SK-N-SH (cell line): ENCODE results near the gene KRT36. TPM values are rescaled to one million over a fixed set of nuclear protein-coding genes. Genes with fewer than 3 reads are reported as not detected.

Source experiments
- CTCF ChIA-PET: fragments of 300-600, 350-600 bp; formaldehyde crosslinking; extraction: SDS; loops from one replicate; lab custom pipeline; 2021; lab: Yijun Ruan, JAX
- POLR2A ChIA-PET: fragments of 350-600 bp; sonication (Branson Sonifier 250); formaldehyde crosslinking; extraction: SDS; loops from one replicate; lab custom pipeline; 2020; ENCODE audit warnings: antibody characterized with exemption, inconsistent platforms; lab: Yijun Ruan, JAX
- DNase-seq: peaks from one replicate; pipeline ENCODE4 v3.0.0; 2012
- H2AFZ ChIP-seq: fragments of 200-600 bp; sonication (generic); 2 replicates; pipeline ENCODE4 v1.8.1; 2016; ENCODE audit warnings: antibody characterized with exemption, mild to moderate bottlenecking, low read depth
- H3F3A ChIP-seq: fragments of 200-600 bp; sonication (generic); replicated peaks from 2 replicates; pipeline ENCODE3; 2016; ENCODE audit warnings: antibody characterized with exemption, mild to moderate bottlenecking; ENCODE audit not compliant: insufficient read depth
- H3K27ac ChIP-seq, 2 experiments: fragments of 200-500 bp in 1 of 2; fragments of 200-600 bp in 1 of 2; sonication (Bioruptor generic) in 1 of 2; sonication (generic), shearing (Covaris generic) in 1 of 2; 2 replicates each; pipeline versions ENCODE4 v1.5.1 to v1.6.1; 2014 to 2016; ENCODE audit warnings: low read depth in 2 of 2, inconsistent platforms in 1 of 2, low read length in 1 of 2, mild to moderate bottlenecking in 1 of 2, mixed read lengths in 1 of 2
- H3K27me3 ChIP-seq: fragments of 200-600 bp; sonication (generic), shearing (Covaris generic); 2 replicates; pipeline ENCODE4 v1.6.1; 2016; ENCODE audit warnings: mixed run types; ENCODE audit not compliant: insufficient read depth
- H3K36me3 ChIP-seq, 2 experiments: fragments of 200-500 bp in 1 of 2; fragments of 200-600 bp in 1 of 2; sonication (Bioruptor generic) in 1 of 2; sonication (generic) in 1 of 2; replicated peaks in 1 of 2; 2 replicates each; pipeline versions ENCODE3 to v1.5.1; 2014 to 2016; ENCODE audit warnings: low read length in 1 of 2, mild to moderate bottlenecking in 1 of 2; ENCODE audit not compliant: insufficient read depth in 2 of 2, control insufficient read depth in 1 of 2
- H3K4me1 ChIP-seq, 2 experiments: fragments of 200-500 bp in 1 of 2; fragments of 200-600 bp in 1 of 2; sonication (Bioruptor generic) in 1 of 2; sonication (generic), shearing (Covaris generic) in 1 of 2; 2 replicates each; pipeline versions ENCODE4 v1.5.1 to v1.6.1; 2014 to 2016; ENCODE audit warnings: low read depth in 1 of 2, low read length in 1 of 2, mixed run types in 1 of 2; ENCODE audit not compliant: insufficient read depth in 2 of 2, control insufficient read depth in 1 of 2
- H3K4me2 ChIP-seq: fragments of 200-600 bp; sonication (generic), shearing (Covaris generic); 2 replicates; pipeline ENCODE4 v1.6.1; 2017; ENCODE audit warnings: mixed run types
- H3K4me3 ChIP-seq, 2 experiments: fragments of 200-500 bp in 1 of 2; fragments of 200-600 bp in 1 of 2; sonication (Bioruptor generic) in 1 of 2; sonication (generic), shearing (Covaris generic) in 1 of 2; 2 replicates each; pipeline versions ENCODE4 v1.5.1 to v1.8.1; 2014 to 2016; ENCODE audit warnings: low read depth in 2 of 2, inconsistent platforms in 1 of 2, low read length in 1 of 2, mild to moderate bottlenecking in 1 of 2, mixed read lengths in 1 of 2, moderate library complexity in 1 of 2
- H3K79me2 ChIP-seq: fragments of 200-600 bp; sonication (generic); 2 replicates; pipeline ENCODE4 v1.8.1; 2017; ENCODE audit warnings: mild to moderate bottlenecking; ENCODE audit not compliant: insufficient read depth
- H3K9ac ChIP-seq: fragments of 200-600 bp; sonication (generic); 2 replicates; pipeline ENCODE4 v1.6.1; 2017; ENCODE audit warnings: mixed run types
- H3K9me2 ChIP-seq: fragments of 200-600 bp; sonication (generic); 2 replicates; pipeline ENCODE4 v1.6.1; 2017; ENCODE audit warnings: mixed run types
- H3K9me3 ChIP-seq: fragments of 200-600 bp; sonication (generic); 2 replicates; pipeline ENCODE4 v1.6.1; 2017; ENCODE audit warnings: mixed run types, mild to moderate bottlenecking, moderate library complexity
- H4K20me1 ChIP-seq: fragments of 200-600 bp; sonication (generic); 2 replicates; pipeline ENCODE4 v1.6.1; 2017; ENCODE audit warnings: mild to moderate bottlenecking, mixed run types; ENCODE audit not compliant: insufficient read depth
- EP300 ChIP-seq, 2 experiments: IDR thresholded peaks; 2 replicates each; pipeline versions ENCODE4 v1.4.0 to v1.6.1; 2012; ENCODE audit warnings: borderline replicate concordance in 1 of 2, low read depth in 1 of 2, low read length in 1 of 2
- FOSL2 ChIP-seq: IDR thresholded peaks from 2 replicates; pipeline ENCODE4 v1.4.0; 2012; ENCODE audit warnings: low read depth, mild to moderate bottlenecking, moderate library complexity, borderline replicate concordance
- JUND ChIP-seq: IDR thresholded peaks from 2 replicates; pipeline ENCODE4 v1.4.0; 2012
- NFIC ChIP-seq: IDR thresholded peaks from 2 replicates; pipeline ENCODE4 v1.4.0; 2012; ENCODE audit warnings: borderline replicate concordance
- POLR2AphosphoS5 ChIP-seq: IDR thresholded peaks from 2 replicates; pipeline ENCODE4 v1.6.1; 2012; ENCODE audit warnings: low read depth, low read length
- RAD21 ChIP-seq: IDR thresholded peaks from 2 replicates; pipeline ENCODE4 v1.6.1; 2012; ENCODE audit warnings: mild to moderate bottlenecking, low read length
- RCOR1 ChIP-seq: fragments of 150-350 bp; IDR thresholded peaks from 2 replicates; pipeline ENCODE4 v1.6.1; 2017; ENCODE audit warnings: antibody characterized with exemption, low read length
- SMC3 ChIP-seq: IDR thresholded peaks from 2 replicates; pipeline ENCODE4 v1.6.1; 2012; ENCODE audit warnings: low read depth, low read length, improper control_type of control experiment
- TCF12 ChIP-seq: IDR thresholded peaks from 2 replicates; pipeline ENCODE4 v1.4.0; 2012
- WGBS: methylation state at CpG from one replicate; pipeline ENCODE4 v1.1.6; 2017; ENCODE audit warnings: low lambda C conversion rate; 5-methylcytosine and 5-hydroxymethylcytosine counted together
- polyA plus RNA-seq, 3 experiments: library from polyadenylated mRNA; depleted of rRNA; stranded (reverse); fragments of >200 nt; gene quantifications; 2 replicates each; pipeline ENCODE4 v1.2.3, GENCODE V29; 2012
- TF ChIP-seq, protein P1 (sequence below): fragments of 150-350 bp; IDR thresholded peaks from 2 replicates; pipeline ENCODE4 v1.6.1; 2017; ENCODE audit warnings: antibody characterized with exemption, low read length, low read depth, borderline replicate concordance
- TF ChIP-seq, protein P2 (sequence below): IDR thresholded peaks from 2 replicates; pipeline ENCODE4 v1.6.1; 2012; ENCODE audit warnings: mild to moderate bottlenecking, low read depth, low read length, moderate library complexity

KRT36 gene
- polyA plus RNA-seq, 1 of the 3 experiments (the other 2 are of a cell fraction) = not detected

DNA sequence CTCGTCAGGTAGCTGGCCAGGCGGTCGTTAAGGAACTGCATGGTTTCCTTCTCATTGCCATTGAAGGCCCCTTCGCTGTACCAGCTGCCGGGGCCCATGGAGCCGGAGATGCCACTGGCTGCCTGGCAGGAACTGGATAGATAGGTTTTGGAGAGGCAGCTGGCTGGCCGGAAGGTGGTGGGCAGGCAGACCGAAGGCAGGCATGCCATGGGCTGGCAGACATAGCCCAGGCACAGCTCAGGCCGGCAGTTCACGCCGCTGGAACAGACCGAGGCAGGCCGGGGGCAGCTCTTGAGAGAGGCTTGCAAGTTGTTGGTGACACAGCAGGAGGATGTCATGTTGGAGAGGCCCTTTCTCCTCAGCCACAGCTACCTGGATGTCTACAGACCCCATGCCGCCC lies 22.7 kb downstream of the KRT36 start, which contains the start of gene KRT32:
Gene KRT32, minus strand, starts transcription at position 399 of the 400 bp plus-strand sequence. Its CDS starts 61 bp downstream, at position 338.
- Histone ChIP-seq H3K79me2 (no peaks in the 10 kb centered on the region), H4K20me1 (no peaks in the 10 kb centered on the region), H3K27me3 (no peaks in the 10 kb centered on the region), H3K9ac (no peak within 1 kb of the TSS), H3F3A (no peaks in the 10 kb centered on the region), H3K27ac (no peak within 1 kb of the TSS), H3K4me1 (peaks cover 11% of the 10 kb centered on the region in 2 experiments; a peak in 2 of 4 replicates), H3K9me2 (no peaks in the 10 kb centered on the region), H3K9me3 (no peaks in the 10 kb centered on the region; the same call in 1 of the 2 replicates), H3K36me3 (no peaks in the 10 kb centered on the region), H3K4me3 (no peak within 1 kb of the TSS), H3K4me2 (no peak within 1 kb of the TSS), H2AFZ (no peak within 1 kb of the TSS)
- TF ChIP-seq, protein P1, sequence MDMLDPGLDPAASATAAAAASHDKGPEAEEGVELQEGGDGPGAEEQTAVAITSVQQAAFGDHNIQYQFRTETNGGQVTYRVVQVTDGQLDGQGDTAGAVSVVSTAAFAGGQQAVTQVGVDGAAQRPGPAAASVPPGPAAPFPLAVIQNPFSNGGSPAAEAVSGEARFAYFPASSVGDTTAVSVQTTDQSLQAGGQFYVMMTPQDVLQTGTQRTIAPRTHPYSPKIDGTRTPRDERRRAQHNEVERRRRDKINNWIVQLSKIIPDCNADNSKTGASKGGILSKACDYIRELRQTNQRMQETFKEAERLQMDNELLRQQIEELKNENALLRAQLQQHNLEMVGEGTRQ = no peak
- no peak for TF ChIP-seq POLR2AphosphoS5
- no peak for TF ChIP-seq NFIC
- TF ChIP-seq RAD21 = no peak
- no peak for TF ChIP-seq SMC3
- POLR2A ChIA-PET = no interaction called here
- CTCF ChIA-PET = interaction anchor here (0.9 to 1.5 kb wide), 3 partner anchors 11 to 196 kb away, joined by 3 read pairs; no protein-coding TSS in a partner anchor
- no peak for DNase-seq
- 100% methylated on average over 1 of the region's 14 CpGs for WGBS

DNA sequence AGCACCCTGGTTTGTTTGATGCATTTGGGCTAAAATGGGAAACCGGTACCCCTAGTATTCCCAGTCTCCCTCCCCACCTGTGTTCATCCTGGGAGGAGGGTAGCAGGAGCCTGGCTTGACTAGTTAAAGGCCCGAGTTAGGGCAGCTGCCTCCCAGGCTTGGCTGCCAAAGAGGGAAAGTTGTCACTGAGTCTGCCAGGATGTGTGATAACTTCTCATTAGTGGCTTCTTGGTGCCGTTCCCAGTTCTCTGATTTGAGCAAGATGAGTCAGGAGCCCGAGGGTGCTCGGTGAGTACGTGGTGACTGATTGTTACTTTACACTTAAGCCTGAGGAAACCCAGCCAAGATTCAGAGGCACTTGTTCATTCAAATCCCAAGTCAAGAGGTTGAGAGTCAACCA lies 25.0 kb downstream of the KRT36 start:
- WGBS = 14% methylated on average over 5 of the region's 6 CpGs
- no peaks in the 10 kb centered on the region for H3K9me2 ChIP-seq
- H3K4me2 ChIP-seq = peak overlapping the region; percentile 41; the same call in 1 of the 2 replicates
- H3K4me1 ChIP-seq = peaks cover 11 to 17% of the 10 kb centered on the region in 2 experiments; a peak in 2 of 4 replicates
- ChIA-PET CTCF (interaction anchor here (1.2 kb wide), 1 partner anchor 84 kb away, joined by 7 read pairs; no protein-coding TSS in a partner anchor), POLR2A (no interaction called here)
- no peaks in the 10 kb centered on the region for H3K9me3 ChIP-seq
- TF ChIP-seq NFIC = peak; percentile 65
- 0 out of 4 replicates have a peak, but pooled peaks of 1 of the 2 experiments have one; percentile 33 for TF ChIP-seq EP300 (IDR thresholded peaks at IDR 0.05; ENCODE audit: borderline replicate concordance in 1 of 2, low read depth in 1 of 2, low read length in 1 of 2)
- TF ChIP-seq JUND = peak; percentile 18; the same call in 1 of the 2 replicates
- TF ChIP-seq RCOR1 = no peak
- peak; percentile 62; the same call in 1 of the 2 replicates for TF ChIP-seq FOSL2
- peak; percentile 36; the same call in 1 of the 2 replicates for TF ChIP-seq TCF12
- H3K27ac ChIP-seq = no peak overlapping the region
- no peak overlapping the region for H3K9ac ChIP-seq
- no peaks in the 10 kb centered on the region for H3K27me3 ChIP-seq
- no peak overlapping the region for H2AFZ ChIP-seq
- no peak overlapping the region for H3K4me3 ChIP-seq
- no peaks in the 10 kb centered on the region for H3F3A ChIP-seq
- no peaks in the 10 kb centered on the region for H3K79me2 ChIP-seq
- H3K36me3 ChIP-seq = no peaks in the 10 kb centered on the region
- DNase-seq = no peak
- no peaks in the 10 kb centered on the region for H4K20me1 ChIP-seq

DNA sequence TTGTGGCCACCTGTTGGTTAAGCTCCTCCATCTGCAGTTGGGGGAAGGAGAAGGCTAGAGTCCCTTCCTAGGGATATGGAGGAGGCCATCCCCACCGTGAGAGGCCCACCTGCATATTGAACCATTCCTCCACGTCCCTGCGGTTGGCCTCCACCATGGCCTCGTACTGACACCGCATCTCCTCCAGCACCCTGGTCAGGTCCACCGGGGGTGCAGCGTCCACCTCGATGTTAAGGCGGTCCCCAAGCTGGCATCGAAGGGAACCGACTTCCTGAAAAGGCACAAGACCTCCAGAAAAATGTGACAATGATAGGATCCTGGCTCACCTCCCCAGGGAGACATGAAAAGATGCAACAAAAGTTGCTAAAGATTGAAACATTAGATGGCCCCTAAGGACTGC lies 25.5 kb downstream of the KRT36 start:
- Histone ChIP-seq H3K4me3 (no peak overlapping the region), H4K20me1 (no peaks in the 10 kb centered on the region), H3K36me3 (no peaks in the 10 kb centered on the region), H3K79me2 (no peaks in the 10 kb centered on the region), H3F3A (no peaks in the 10 kb centered on the region), H3K4me1 (peaks cover 11 to 17% of the 10 kb centered on the region in 2 experiments; a peak in 2 of 4 replicates), H3K9me2 (no peaks in the 10 kb centered on the region), H3K9ac (no peak overlapping the region), H2AFZ (no peak overlapping the region), H3K27me3 (no peaks in the 10 kb centered on the region), H3K27ac (no peak overlapping the region), H3K9me3 (no peaks in the 10 kb centered on the region), H3K4me2 (no peak overlapping the region)
- TF ChIP-seq NFIC = no peak
- TF ChIP-seq, protein P2, sequence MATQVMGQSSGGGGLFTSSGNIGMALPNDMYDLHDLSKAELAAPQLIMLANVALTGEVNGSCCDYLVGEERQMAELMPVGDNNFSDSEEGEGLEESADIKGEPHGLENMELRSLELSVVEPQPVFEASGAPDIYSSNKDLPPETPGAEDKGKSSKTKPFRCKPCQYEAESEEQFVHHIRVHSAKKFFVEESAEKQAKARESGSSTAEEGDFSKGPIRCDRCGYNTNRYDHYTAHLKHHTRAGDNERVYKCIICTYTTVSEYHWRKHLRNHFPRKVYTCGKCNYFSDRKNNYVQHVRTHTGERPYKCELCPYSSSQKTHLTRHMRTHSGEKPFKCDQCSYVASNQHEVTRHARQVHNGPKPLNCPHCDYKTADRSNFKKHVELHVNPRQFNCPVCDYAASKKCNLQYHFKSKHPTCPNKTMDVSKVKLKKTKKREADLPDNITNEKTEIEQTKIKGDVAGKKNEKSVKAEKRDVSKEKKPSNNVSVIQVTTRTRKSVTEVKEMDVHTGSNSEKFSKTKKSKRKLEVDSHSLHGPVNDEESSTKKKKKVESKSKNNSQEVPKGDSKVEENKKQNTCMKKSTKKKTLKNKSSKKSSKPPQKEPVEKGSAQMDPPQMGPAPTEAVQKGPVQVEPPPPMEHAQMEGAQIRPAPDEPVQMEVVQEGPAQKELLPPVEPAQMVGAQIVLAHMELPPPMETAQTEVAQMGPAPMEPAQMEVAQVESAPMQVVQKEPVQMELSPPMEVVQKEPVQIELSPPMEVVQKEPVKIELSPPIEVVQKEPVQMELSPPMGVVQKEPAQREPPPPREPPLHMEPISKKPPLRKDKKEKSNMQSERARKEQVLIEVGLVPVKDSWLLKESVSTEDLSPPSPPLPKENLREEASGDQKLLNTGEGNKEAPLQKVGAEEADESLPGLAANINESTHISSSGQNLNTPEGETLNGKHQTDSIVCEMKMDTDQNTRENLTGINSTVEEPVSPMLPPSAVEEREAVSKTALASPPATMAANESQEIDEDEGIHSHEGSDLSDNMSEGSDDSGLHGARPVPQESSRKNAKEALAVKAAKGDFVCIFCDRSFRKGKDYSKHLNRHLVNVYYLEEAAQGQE = peak; percentile 43; the same call in 1 of the 2 replicates
- CTCF ChIA-PET = interaction anchor here (1.2 to 1.9 kb wide), 3 partner anchors 84 to 185 kb away, joined by 3 to 7 read pairs (median 5); no protein-coding TSS in a partner anchor
- WGBS = 80% methylated on average over 10 of the region's 11 CpGs
- DNase-seq = no peak
- POLR2A ChIA-PET = no interaction called here
